ENCODE data around the gene CDKL5.
"Not testable (repeated sequence)": the region's sequence is repeated elsewhere in the genome, so short reads cannot be mapped to it uniquely, and the experiment has no call there.

DNA sequence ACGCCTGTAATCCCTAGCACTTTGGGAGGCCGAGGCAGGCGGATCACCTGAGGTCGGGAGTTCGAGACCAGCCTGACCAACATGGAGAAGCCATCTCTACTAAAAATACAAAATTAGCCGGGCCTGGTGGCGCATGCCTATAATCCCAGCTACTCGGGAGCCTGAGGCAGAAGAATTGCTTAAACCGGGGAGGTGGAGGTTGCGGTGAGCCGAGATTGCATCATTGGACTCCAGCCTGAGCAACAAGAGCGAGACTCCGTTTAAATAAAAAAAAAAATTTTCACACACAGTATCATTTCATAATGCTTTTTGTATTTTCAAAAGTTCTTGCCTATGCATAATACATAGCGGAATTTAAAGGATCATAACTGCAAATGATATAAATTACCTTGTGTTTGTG, 7.9 kb downstream of the CDKL5 start:
- TF ChIP-seq, protein P1, sequence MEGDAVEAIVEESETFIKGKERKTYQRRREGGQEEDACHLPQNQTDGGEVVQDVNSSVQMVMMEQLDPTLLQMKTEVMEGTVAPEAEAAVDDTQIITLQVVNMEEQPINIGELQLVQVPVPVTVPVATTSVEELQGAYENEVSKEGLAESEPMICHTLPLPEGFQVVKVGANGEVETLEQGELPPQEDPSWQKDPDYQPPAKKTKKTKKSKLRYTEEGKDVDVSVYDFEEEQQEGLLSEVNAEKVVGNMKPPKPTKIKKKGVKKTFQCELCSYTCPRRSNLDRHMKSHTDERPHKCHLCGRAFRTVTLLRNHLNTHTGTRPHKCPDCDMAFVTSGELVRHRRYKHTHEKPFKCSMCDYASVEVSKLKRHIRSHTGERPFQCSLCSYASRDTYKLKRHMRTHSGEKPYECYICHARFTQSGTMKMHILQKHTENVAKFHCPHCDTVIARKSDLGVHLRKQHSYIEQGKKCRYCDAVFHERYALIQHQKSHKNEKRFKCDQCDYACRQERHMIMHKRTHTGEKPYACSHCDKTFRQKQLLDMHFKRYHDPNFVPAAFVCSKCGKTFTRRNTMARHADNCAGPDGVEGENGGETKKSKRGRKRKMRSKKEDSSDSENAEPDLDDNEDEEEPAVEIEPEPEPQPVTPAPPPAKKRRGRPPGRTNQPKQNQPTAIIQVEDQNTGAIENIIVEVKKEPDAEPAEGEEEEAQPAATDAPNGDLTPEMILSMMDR (IDR thresholded peaks at IDR 0.05): not testable (repeated sequence)
- TF ChIP-seq POLR2A (IDR thresholded peaks at IDR 0.05): not testable (repeated sequence)

All from adrenal gland (tissue), 5 donors.